Body of pancreas (tissue), 4 donors: ENCODE measurements around the gene BACH2. TPM values are rescaled to one million over a fixed set of nuclear protein-coding genes. Genes with fewer than 3 reads are reported as not detected.

ENCODE experiments used
- ATAC-seq: fragments of 150-250 bp; one replicate; pipeline ENCODE4 v1.9.1; 2016
- DNase-seq, 4 donors: peaks; one replicate each; pipeline ENCODE4 v3.0.0-alpha.2; 2019
- H3K27ac ChIP-seq, 4 donors: fragments of 200-600 bp; sonication (generic); 1 replicate in 3 of 4; 2 replicates in 1 of 4; pipeline versions ENCODE4 v1.5.1 to v1.6.1; 2016 to 2019; ENCODE audit warnings: mild to moderate bottlenecking in 1 of 4, mixed read lengths in 1 of 4, moderate library complexity in 1 of 4
- H3K27me3 ChIP-seq, 2 donors: fragments of 200-600 bp; sonication (generic); one replicate each; pipeline ENCODE4 v1.6.0; 2016; ENCODE audit warnings: mild to moderate bottlenecking in 1 of 2
- H3K36me3 ChIP-seq, 2 donors: fragments of 200-600 bp; sonication (generic); replicated peaks in 1 of 2; 2 replicates each; pipeline ENCODE4 v1.5.1; 2016; ENCODE audit warnings: low read depth in 2 of 2; ENCODE audit not compliant: insufficient read depth in 1 of 2
- H3K4me1 ChIP-seq: fragments of 200-600 bp; sonication (generic); one replicate; pipeline ENCODE4 v1.6.0; 2016
- H3K4me3 ChIP-seq, 2 donors: fragments of 200-600 bp; sonication (generic); 1 replicate in 1 of 2; 2 replicates in 1 of 2; pipeline ENCODE4 v1.5.1; 2016 to 2019
- H3K9me3 ChIP-seq, 3 donors: fragments of 200-600 bp; sonication (generic); 1 replicate in 2 of 3; 2 replicates in 1 of 3; pipeline ENCODE4 v1.5.1; 2016
- CTCF ChIP-seq, 7 experiments: fragments of 450-650 bp in 4 of 7; fragments of 200-600 bp in 3 of 7; sonication (generic) in 3 of 7; IDR thresholded peaks; one replicate each; pipeline ENCODE4 v1.5.1; 2016 to 2019; ENCODE audit warnings: antibody characterized with exemption in 7 of 7
- POLR2A ChIP-seq, 3 donors: fragments of 450-650 bp; IDR thresholded peaks; one replicate each; pipeline ENCODE4 v1.6.1; 2016; ENCODE audit warnings: antibody characterized with exemption in 3 of 3, mild to moderate bottlenecking in 2 of 3
- WGBS, 2 donors: methylation state at CpG; one replicate each; pipeline ENCODE4 v1.1.5; 2017; 5-methylcytosine and 5-hydroxymethylcytosine counted together
- intact Hi-C: fragments of 100-400 bp; cut with DNase I; formaldehyde crosslinking; loops from one replicate; pipeline ENCODE4 v1.15.1; 2023
- total RNA-seq, 2 donors: library from RNA; depleted of rRNA; stranded (reverse); fragments of >200 nt; gene quantifications; one replicate each; pipeline ENCODE4 v1.1.0, GENCODE V29; 2016

The BACH2 gene
- total RNA-seq, 2 donors from 2014 or later, result 2.1 to 3.3 TPM

- ATAC-seq, result no peak
- no peak for TF ChIP-seq CTCF (IDR thresholded peaks at IDR 0.05)
- no peak overlapping the region for H3K27ac ChIP-seq
- 75 to 83% methylated on average over 3 of the region's 3 CpGs for WGBS, 2 donors
- H3K27me3 ChIP-seq, result no peaks in the 10 kb centered on the region
- no peak overlapping the region for H3K4me3 ChIP-seq
- intact Hi-C loops, result no loop called here
- no peak for DNase-seq
- H3K4me1 ChIP-seq, result no peaks in the 10 kb centered on the region
- H3K36me3 ChIP-seq, result no peaks in the 10 kb centered on the region
- no peaks in the 10 kb centered on the region for H3K9me3 ChIP-seq
Observed at GRCh38 chr6:90268178-90268577, 28.5 kb downstream of the BACH2 start.

DNA sequence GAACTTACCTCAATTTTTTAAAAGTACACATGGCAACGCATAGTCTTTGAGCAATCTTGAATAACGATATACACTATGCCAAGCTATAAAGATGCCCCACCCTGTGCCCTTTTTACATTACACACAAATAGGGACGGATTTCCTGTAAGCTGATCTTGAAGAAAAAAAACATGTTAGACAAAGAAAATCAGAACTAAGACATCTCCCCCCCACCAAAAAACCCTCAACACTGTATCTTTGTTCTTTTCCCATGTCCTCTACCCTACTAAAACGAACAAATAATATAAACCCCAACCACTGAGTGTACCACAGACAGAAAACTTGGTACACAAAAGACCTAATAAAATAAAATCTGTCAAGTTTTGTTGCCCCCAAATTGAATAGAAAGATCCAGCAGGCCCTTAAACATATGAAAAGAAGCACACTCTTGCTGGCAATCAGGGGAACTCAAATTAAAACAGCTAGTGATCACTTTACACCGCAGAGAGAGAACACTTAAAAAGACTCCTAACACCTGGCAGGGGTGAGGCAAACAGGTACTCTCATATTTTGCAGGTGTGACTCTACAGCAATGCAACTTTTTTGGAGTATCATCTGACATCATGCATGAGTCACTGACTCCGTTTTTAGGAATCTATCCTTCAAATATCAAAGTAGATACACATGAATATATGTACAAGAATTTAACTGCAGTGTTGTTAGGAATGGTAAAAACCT, 29.6 kb downstream of the BACH2 start:
- Histone ChIP-seq H3K27ac (no peak overlapping the region), H3K4me1 (no peaks in the 10 kb centered on the region), H3K27me3 (no peaks in the 10 kb centered on the region), H3K9me3 (no peaks in the 10 kb centered on the region), H3K36me3 (no peaks in the 10 kb centered on the region), H3K4me3 (no peak overlapping the region)
- intact Hi-C loops, result no loop called here
- no peak for ATAC-seq
- TF ChIP-seq CTCF (IDR thresholded peaks at IDR 0.05), result no peak
- TF ChIP-seq POLR2A (IDR thresholded peaks at IDR 0.05), result no peak
- WGBS, 2 donors, result 80 to 86% methylated on average over 6 of the region's 6 CpGs
- DNase-seq, result no peak

- no peak for ATAC-seq
- TF ChIP-seq POLR2A (IDR thresholded peaks at IDR 0.05), result no peak
- TF ChIP-seq CTCF (IDR thresholded peaks at IDR 0.05), result no peak
- no peak for DNase-seq
- intact Hi-C loops, result no loop called here
- WGBS, 2 donors, result 89 to 91% methylated on average over 2 of the region's 2 CpGs
- no peaks in the 10 kb centered on the region for H3K4me1 ChIP-seq
- H3K36me3 ChIP-seq, result no peaks in the 10 kb centered on the region
- no peaks in the 10 kb centered on the region for H3K27me3 ChIP-seq
- H3K27ac ChIP-seq, result no peak overlapping the region
- no peaks in the 10 kb centered on the region for H3K9me3 ChIP-seq
- H3K4me3 ChIP-seq, result no peak overlapping the region
Observed at GRCh38 chr6:90264561-90264960, 32.1 kb downstream of the BACH2 start.

DNA sequence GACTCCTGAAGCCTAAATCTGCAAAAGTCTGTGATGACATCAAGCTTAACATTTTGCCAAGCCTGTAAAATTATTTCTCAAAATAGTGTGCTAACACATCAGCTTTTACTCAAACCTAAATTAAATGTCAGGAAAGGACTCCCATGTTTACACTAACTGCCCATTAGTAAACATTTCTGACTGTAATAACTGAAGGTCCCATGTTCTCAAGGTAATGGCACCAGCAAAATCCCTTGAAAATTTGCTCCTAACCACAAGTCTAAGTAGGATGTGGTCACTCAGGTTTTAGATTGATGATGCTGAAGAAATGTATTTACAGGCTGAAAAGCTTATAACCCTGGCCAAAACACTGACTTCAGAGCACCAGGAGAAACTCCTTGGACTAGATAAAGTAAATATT, 33.0 kb downstream of the BACH2 start:
- Histone ChIP-seq H3K4me1 (no peaks in the 10 kb centered on the region), H3K27ac (no peak overlapping the region), H3K27me3 (no peaks in the 10 kb centered on the region), H3K4me3 (no peak overlapping the region), H3K36me3 (no peaks in the 10 kb centered on the region), H3K9me3 (no peaks in the 10 kb centered on the region)
- no peak for ATAC-seq
- DNase-seq, result no peak
- intact Hi-C loops, result no loop called here
- TF ChIP-seq CTCF (IDR thresholded peaks at IDR 0.05) (no peak), POLR2A (IDR thresholded peaks at IDR 0.05) (no peak)

GRCh38 chr6:90261801-90262200, 34.8 kb downstream of the BACH2 start:
- Histone ChIP-seq H3K9me3 (no peaks in the 10 kb centered on the region), H3K27me3 (no peaks in the 10 kb centered on the region), H3K4me1 (no peaks in the 10 kb centered on the region), H3K36me3 (no peaks in the 10 kb centered on the region), H3K27ac (no peak overlapping the region), H3K4me3 (no peak overlapping the region)
- ATAC-seq (no peak), DNase-seq (no peak)
- WGBS, 2 donors, result 91 to 100% methylated on average over 2 of the region's 2 CpGs
- TF ChIP-seq CTCF (IDR thresholded peaks at IDR 0.05) (no peak), POLR2A (IDR thresholded peaks at IDR 0.05) (no peak)
- intact Hi-C loops, result no loop called here
